ENCODE results near the gene COMMD8.

The COMMD8 gene

DNA sequence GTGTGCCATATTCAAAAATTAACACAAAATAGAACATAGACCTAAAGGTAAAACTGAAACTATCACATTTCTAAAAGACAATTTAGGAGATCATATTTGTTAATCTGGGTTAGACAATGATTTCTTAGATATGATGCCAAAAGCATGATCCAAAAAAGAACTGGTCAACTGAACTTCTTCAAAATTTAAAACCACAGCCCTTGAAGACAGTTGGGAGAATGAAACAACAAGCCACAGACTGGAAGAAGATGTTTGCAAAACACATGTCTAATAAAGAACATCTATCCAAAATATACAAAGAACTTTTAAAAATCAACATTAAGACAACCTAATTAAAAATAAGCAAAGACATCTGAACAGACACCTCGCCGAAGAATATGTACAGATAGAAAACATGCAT lies 19.5 kb downstream of the COMMD8 start:
- H3K4me1 ChIP-seq (ENCODE audit: control insufficient read depth in 1 of 2, insufficient read depth in 2 of 2, low read length in 2 of 2): no peaks in the 10 kb centered on the region
- H3K27ac ChIP-seq (ENCODE audit: low read depth, low read length): no peak overlapping the region
- H3K27me3 ChIP-seq (ENCODE audit: control insufficient read depth in 1 of 2, insufficient read depth in 2 of 2, low read length in 2 of 2): no peaks in the 10 kb centered on the region
- H3K4me3 ChIP-seq (ENCODE audit: low read depth in 1 of 2, low read length in 2 of 2): no peak overlapping the region
- H3K36me3 ChIP-seq (ENCODE audit: control insufficient read depth in 1 of 2, insufficient read depth in 2 of 2, low read length in 2 of 2): no peaks in the 10 kb centered on the region
- no peak overlapping the region for H3K9ac ChIP-seq (ENCODE audit: low read depth in 1 of 2, low read length in 2 of 2)
- no peaks in the 10 kb centered on the region for H3K9me3 ChIP-seq (ENCODE audit: control insufficient read depth in 1 of 2, low read length in 2 of 2)

DNA sequence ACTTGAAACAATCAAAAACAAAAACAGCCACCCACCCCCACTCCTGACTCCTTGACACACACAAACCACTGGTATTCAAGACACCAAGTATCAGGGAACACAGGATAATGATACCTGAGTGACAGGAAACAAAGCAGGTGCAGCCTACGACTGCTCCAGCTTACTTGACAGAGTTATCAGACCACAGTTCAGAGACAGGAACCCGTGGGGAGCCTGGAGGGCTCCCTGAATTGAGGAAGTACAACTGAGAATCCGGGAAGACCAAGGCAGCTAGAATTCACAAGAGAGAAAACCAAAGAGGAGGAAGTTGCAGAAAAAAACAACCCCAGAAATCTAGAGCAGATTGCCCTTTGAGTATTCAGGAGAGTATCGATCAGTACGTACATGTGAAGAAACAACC lies 20.5 kb downstream of the COMMD8 start:
- Histone ChIP-seq H3K27ac (ENCODE audit: low read depth, low read length) (no peak overlapping the region), H3K4me3 (ENCODE audit: low read depth in 1 of 2, low read length in 2 of 2) (no peak overlapping the region), H3K9me3 (ENCODE audit: control insufficient read depth in 1 of 2, low read length in 2 of 2) (no peaks in the 10 kb centered on the region), H3K27me3 (ENCODE audit: control insufficient read depth in 1 of 2, insufficient read depth in 2 of 2, low read length in 2 of 2) (no peaks in the 10 kb centered on the region), H3K9ac (ENCODE audit: low read depth in 1 of 2, low read length in 2 of 2) (no peak overlapping the region), H3K4me1 (ENCODE audit: control insufficient read depth in 1 of 2, insufficient read depth in 2 of 2, low read length in 2 of 2) (no peaks in the 10 kb centered on the region), H3K36me3 (ENCODE audit: control insufficient read depth in 1 of 2, insufficient read depth in 2 of 2, low read length in 2 of 2) (no peaks in the 10 kb centered on the region)

- Histone ChIP-seq H3K9me3 (ENCODE audit: control insufficient read depth in 1 of 2, low read length in 2 of 2) (no peaks in the 10 kb centered on the region), H3K27me3 (ENCODE audit: control insufficient read depth in 1 of 2, insufficient read depth in 2 of 2, low read length in 2 of 2) (no peaks in the 10 kb centered on the region), H3K27ac (ENCODE audit: low read depth, low read length) (no peak overlapping the region), H3K4me3 (ENCODE audit: low read depth in 1 of 2, low read length in 2 of 2) (no peak overlapping the region), H3K36me3 (ENCODE audit: control insufficient read depth in 1 of 2, insufficient read depth in 2 of 2, low read length in 2 of 2) (no peaks in the 10 kb centered on the region), H3K9ac (ENCODE audit: low read depth in 1 of 2, low read length in 2 of 2) (no peak overlapping the region), H3K4me1 (ENCODE audit: control insufficient read depth in 1 of 2, insufficient read depth in 2 of 2, low read length in 2 of 2) (no peaks in the 10 kb centered on the region)
These were observed 28.6 kb downstream of the COMMD8 start for GRCh38 chr4:47434931-47435330.

DNA sequence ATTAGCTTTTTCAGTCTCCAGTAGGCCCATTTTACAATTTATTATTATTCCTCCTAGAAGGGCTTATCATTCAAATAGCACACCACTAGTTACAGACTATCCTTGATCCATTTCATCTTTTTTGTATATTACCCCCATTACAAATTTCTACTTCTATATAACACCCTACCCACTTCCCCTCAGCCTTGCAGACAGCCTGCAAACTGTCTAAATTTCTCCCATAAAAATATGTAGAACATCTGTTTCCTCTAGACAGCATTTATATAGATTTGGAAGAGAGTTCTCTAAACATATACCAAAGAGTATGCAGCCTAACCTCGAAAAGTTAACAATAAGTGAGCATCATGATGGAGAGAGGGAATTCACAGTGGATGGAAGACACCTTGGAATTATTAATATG lies 30.8 kb downstream of the COMMD8 start:
- Histone ChIP-seq H3K27me3 (ENCODE audit: control insufficient read depth in 1 of 2, insufficient read depth in 2 of 2, low read length in 2 of 2) (no peaks in the 10 kb centered on the region), H3K27ac (ENCODE audit: low read depth, low read length) (no peak overlapping the region), H3K4me3 (ENCODE audit: low read depth in 1 of 2, low read length in 2 of 2) (no peak overlapping the region), H3K36me3 (ENCODE audit: control insufficient read depth in 1 of 2, insufficient read depth in 2 of 2, low read length in 2 of 2) (no peaks in the 10 kb centered on the region), H3K9ac (ENCODE audit: low read depth in 1 of 2, low read length in 2 of 2) (no peak overlapping the region), H3K4me1 (ENCODE audit: control insufficient read depth in 1 of 2, insufficient read depth in 2 of 2, low read length in 2 of 2) (no peaks in the 10 kb centered on the region), H3K9me3 (ENCODE audit: control insufficient read depth in 1 of 2, low read length in 2 of 2) (no peaks in the 10 kb centered on the region)

DNA sequence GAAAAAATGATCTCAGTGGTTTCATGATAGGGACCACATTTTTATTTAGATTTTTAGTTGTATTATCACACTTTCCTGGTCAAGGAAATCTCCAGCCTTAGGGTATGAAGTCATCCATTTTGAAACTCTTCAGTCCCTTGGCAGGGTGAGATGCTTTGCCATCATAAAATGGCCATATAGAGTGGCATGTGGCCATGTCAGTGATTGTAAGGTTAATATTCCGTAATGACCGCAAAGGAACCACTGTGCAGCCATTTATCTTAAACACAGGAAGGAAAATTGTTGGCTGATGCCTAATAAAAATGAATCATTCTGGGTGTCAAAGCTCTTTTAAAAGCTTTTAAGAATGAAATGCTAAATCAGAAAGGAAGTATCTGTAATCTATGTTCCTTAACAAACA lies 35.6 kb downstream of the COMMD8 start:
- Histone ChIP-seq H3K36me3 (ENCODE audit: control insufficient read depth in 1 of 2, insufficient read depth in 2 of 2, low read length in 2 of 2) (no peaks in the 10 kb centered on the region), H3K9ac (ENCODE audit: low read depth in 1 of 2, low read length in 2 of 2) (no peak overlapping the region), H3K27ac (ENCODE audit: low read depth, low read length) (no peak overlapping the region), H3K4me3 (ENCODE audit: low read depth in 1 of 2, low read length in 2 of 2) (no peak overlapping the region), H3K27me3 (ENCODE audit: control insufficient read depth in 1 of 2, insufficient read depth in 2 of 2, low read length in 2 of 2) (no peaks in the 10 kb centered on the region), H3K9me3 (ENCODE audit: control insufficient read depth in 1 of 2, low read length in 2 of 2) (no peaks in the 10 kb centered on the region), H3K4me1 (ENCODE audit: control insufficient read depth in 1 of 2, insufficient read depth in 2 of 2, low read length in 2 of 2) (no peaks in the 10 kb centered on the region)

DNA sequence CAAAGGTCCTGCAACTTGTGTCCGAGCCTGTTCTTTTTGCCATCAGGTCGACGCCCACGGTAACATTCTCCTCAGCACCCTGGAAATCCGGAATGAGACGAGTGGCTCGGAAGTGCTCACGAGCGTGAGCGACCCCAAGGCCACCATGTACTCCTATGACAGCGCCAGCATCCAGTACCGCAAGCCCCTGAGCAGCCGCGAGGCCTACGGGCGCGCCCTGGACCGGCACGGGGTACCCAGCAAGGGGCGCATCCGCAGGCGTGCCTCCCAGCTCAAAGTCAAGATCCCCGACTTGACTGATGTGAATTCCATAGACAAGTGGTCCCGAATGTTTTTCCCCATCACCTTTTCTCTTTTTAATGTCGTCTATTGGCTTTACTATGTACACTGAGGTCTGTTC lies 37.9 kb downstream of the COMMD8 start:
- Histone ChIP-seq H3K4me1 (ENCODE audit: control insufficient read depth in 1 of 2, insufficient read depth in 2 of 2, low read length in 2 of 2) (no peaks in the 10 kb centered on the region), H3K9me3 (ENCODE audit: control insufficient read depth in 1 of 2, low read length in 2 of 2) (no peaks in the 10 kb centered on the region), H3K36me3 (ENCODE audit: control insufficient read depth in 1 of 2, insufficient read depth in 2 of 2, low read length in 2 of 2) (no peaks in the 10 kb centered on the region), H3K9ac (ENCODE audit: low read depth in 1 of 2, low read length in 2 of 2) (no peak overlapping the region), H3K27me3 (ENCODE audit: control insufficient read depth in 1 of 2, insufficient read depth in 2 of 2, low read length in 2 of 2) (no peaks in the 10 kb centered on the region), H3K27ac (ENCODE audit: low read depth, low read length) (no peak overlapping the region), H3K4me3 (ENCODE audit: low read depth in 1 of 2, low read length in 2 of 2) (no peak overlapping the region)

DNA sequence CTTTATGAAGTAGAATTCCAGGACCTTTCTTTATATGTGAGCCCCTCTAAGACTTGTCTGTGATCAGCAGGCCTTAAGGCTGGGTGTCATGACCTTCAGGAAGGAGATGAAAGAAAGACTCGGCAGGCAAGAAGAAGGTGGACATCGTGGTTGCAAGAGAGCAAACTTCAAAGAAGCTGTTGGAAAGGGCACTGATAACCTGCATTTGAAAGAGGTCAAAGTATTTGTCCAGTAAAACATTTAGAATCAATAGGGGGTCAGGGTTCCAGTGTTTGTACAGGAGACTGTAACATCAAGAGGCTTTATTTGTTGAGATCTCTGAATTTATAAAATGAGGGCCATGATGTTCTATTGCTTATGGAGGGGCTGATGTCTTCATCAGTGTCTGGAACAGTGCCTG lies 44.2 kb downstream of the COMMD8 start:
- Histone ChIP-seq H3K27me3 (ENCODE audit: control insufficient read depth in 1 of 2, insufficient read depth in 2 of 2, low read length in 2 of 2) (no peaks in the 10 kb centered on the region), H3K4me1 (ENCODE audit: control insufficient read depth in 1 of 2, insufficient read depth in 2 of 2, low read length in 2 of 2) (no peaks in the 10 kb centered on the region), H3K4me3 (ENCODE audit: low read depth in 1 of 2, low read length in 2 of 2) (no peak overlapping the region), H3K36me3 (ENCODE audit: control insufficient read depth in 1 of 2, insufficient read depth in 2 of 2, low read length in 2 of 2) (no peaks in the 10 kb centered on the region), H3K27ac (ENCODE audit: low read depth, low read length) (no peak overlapping the region), H3K9ac (ENCODE audit: low read depth in 1 of 2, low read length in 2 of 2) (no peak overlapping the region), H3K9me3 (ENCODE audit: control insufficient read depth in 1 of 2, low read length in 2 of 2) (no peaks in the 10 kb centered on the region)

DNA sequence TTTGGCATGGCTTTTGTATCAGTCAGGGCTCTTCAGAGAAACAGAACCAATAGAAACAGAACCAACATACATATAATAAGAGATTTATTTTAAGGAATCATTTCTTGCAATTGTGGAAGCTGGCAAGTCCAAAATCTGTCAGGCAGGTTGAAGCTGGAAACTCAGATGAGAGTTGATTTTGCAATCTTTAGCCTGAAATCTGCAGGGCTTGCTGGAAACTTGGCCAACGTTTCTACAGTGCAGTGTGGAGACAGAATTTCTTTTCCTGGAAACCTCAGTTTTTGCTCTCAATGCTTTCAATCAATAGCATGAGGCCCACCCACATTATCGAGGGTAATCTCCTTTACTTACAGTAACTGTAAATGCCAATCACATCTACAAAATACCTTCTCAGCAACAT lies 45.4 kb downstream of the COMMD8 start:
- H3K4me1 ChIP-seq (ENCODE audit: control insufficient read depth in 1 of 2, insufficient read depth in 2 of 2, low read length in 2 of 2): no peaks in the 10 kb centered on the region
- no peak overlapping the region for H3K27ac ChIP-seq (ENCODE audit: low read depth, low read length)
- H3K4me3 ChIP-seq (ENCODE audit: low read depth in 1 of 2, low read length in 2 of 2): no peak overlapping the region
- no peaks in the 10 kb centered on the region for H3K36me3 ChIP-seq (ENCODE audit: control insufficient read depth in 1 of 2, insufficient read depth in 2 of 2, low read length in 2 of 2)
- no peaks in the 10 kb centered on the region for H3K27me3 ChIP-seq (ENCODE audit: control insufficient read depth in 1 of 2, insufficient read depth in 2 of 2, low read length in 2 of 2)
- H3K9me3 ChIP-seq (ENCODE audit: control insufficient read depth in 1 of 2, low read length in 2 of 2): no peaks in the 10 kb centered on the region
- no peak overlapping the region for H3K9ac ChIP-seq (ENCODE audit: low read depth in 1 of 2, low read length in 2 of 2)

DNA sequence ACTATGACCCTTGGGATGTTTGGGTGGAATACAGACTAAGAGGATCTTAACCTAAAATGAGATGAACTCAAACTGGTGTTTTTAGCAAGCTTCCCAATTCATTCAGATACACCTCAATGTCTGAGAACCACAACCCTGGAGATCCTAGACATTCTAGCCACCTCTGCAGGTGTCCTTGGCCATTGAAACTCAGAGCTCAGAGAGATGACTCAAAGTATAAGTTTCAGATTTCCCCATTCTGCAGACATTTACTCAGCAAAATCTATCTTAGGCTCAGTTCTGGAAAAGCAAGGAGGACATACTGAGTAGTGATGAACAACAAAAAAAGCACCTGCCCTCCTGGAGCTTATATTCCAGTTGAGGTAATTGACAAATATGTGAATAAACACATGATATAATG lies 47.8 kb downstream of the COMMD8 start:
- Histone ChIP-seq H3K27ac (ENCODE audit: low read depth, low read length) (no peak overlapping the region), H3K36me3 (ENCODE audit: control insufficient read depth in 1 of 2, insufficient read depth in 2 of 2, low read length in 2 of 2) (no peaks in the 10 kb centered on the region), H3K4me3 (ENCODE audit: low read depth in 1 of 2, low read length in 2 of 2) (no peak overlapping the region), H3K27me3 (ENCODE audit: control insufficient read depth in 1 of 2, insufficient read depth in 2 of 2, low read length in 2 of 2) (no peaks in the 10 kb centered on the region), H3K9me3 (ENCODE audit: control insufficient read depth in 1 of 2, low read length in 2 of 2) (no peaks in the 10 kb centered on the region), H3K4me1 (ENCODE audit: control insufficient read depth in 1 of 2, insufficient read depth in 2 of 2, low read length in 2 of 2) (no peaks in the 10 kb centered on the region), H3K9ac (ENCODE audit: low read depth in 1 of 2, low read length in 2 of 2) (no peak overlapping the region)

DNA sequence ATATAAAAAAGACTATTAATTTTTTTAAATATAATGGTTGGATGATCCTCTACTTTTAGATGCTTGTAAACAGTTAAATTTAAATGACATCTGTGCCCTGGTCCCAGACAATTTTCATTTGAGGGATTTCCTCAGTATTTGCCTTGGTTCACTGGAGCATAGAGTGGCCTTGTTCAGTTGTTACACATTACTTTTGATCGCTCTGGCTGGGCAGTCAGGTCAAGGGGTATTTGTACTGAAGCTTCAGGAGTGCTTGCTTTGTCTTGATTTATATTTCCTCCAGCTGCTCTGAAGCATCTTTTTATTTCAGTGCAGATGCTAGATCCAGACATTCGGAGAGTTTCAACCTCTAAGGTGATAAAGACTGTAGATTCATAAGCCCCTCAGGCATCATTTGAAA lies 50.0 kb downstream of the COMMD8 start:
- H3K4me3 ChIP-seq (ENCODE audit: low read depth in 1 of 2, low read length in 2 of 2): no peak overlapping the region
- no peaks in the 10 kb centered on the region for H3K9me3 ChIP-seq (ENCODE audit: control insufficient read depth in 1 of 2, low read length in 2 of 2)
- no peak overlapping the region for H3K9ac ChIP-seq (ENCODE audit: low read depth in 1 of 2, low read length in 2 of 2)
- H3K27ac ChIP-seq (ENCODE audit: low read depth, low read length): no peak overlapping the region
- no peaks in the 10 kb centered on the region for H3K27me3 ChIP-seq (ENCODE audit: control insufficient read depth in 1 of 2, insufficient read depth in 2 of 2, low read length in 2 of 2)
- no peaks in the 10 kb centered on the region for H3K4me1 ChIP-seq (ENCODE audit: control insufficient read depth in 1 of 2, insufficient read depth in 2 of 2, low read length in 2 of 2)
- H3K36me3 ChIP-seq (ENCODE audit: control insufficient read depth in 1 of 2, insufficient read depth in 2 of 2, low read length in 2 of 2): no peaks in the 10 kb centered on the region

- no peaks in the 10 kb centered on the region for H3K4me1 ChIP-seq (ENCODE audit: control insufficient read depth in 1 of 2, insufficient read depth in 2 of 2, low read length in 2 of 2)
- H3K9ac ChIP-seq (ENCODE audit: low read depth in 1 of 2, low read length in 2 of 2): no peak overlapping the region
- no peaks in the 10 kb centered on the region for H3K36me3 ChIP-seq (ENCODE audit: control insufficient read depth in 1 of 2, insufficient read depth in 2 of 2, low read length in 2 of 2)
- H3K4me3 ChIP-seq (ENCODE audit: low read depth in 1 of 2, low read length in 2 of 2): no peak overlapping the region
- no peak overlapping the region for H3K27ac ChIP-seq (ENCODE audit: low read depth, low read length)
- H3K9me3 ChIP-seq (ENCODE audit: control insufficient read depth in 1 of 2, low read length in 2 of 2): no peaks in the 10 kb centered on the region
- H3K27me3 ChIP-seq (ENCODE audit: control insufficient read depth in 1 of 2, insufficient read depth in 2 of 2, low read length in 2 of 2): no peaks in the 10 kb centered on the region
These were observed 53.2 kb downstream of the COMMD8 start for GRCh38 chr4:47410271-47410670.

Measured in duodenal mucosa (tissue), 2 donors.